Skin epidermis (tissue), 12 donors: ENCODE results near the gene NPR2.

Experiments
- H3K27ac ChIP-seq, 21 experiments: fragments of 200-600 bp; sonication (generic) in 11 of 21; one replicate each; pipeline ENCODE4 v1.5.0; 2020; ENCODE audit warnings: mild to moderate bottlenecking in 3 of 21, inconsistent platforms in 2 of 21, moderate library complexity in 2 of 21
- H3K4me3 ChIP-seq, 7 experiments: fragments of 200-600 bp; sonication (generic) in 2 of 7; one replicate each; pipeline ENCODE4 v1.5.0; 2020; ENCODE audit warnings: inconsistent platforms in 2 of 7, mild to moderate bottlenecking in 2 of 7, moderate library complexity in 1 of 7

The NPR2 gene

GRCh38 chr9:35845824-35846771 is 54.7 kb downstream of the NPR2 start:
- no peak overlapping the region for H3K4me3 ChIP-seq
- peak overlapping the region in 11 of 21 experiments; percentile 17 to 71 (median 43) for H3K27ac ChIP-seq

DNA sequence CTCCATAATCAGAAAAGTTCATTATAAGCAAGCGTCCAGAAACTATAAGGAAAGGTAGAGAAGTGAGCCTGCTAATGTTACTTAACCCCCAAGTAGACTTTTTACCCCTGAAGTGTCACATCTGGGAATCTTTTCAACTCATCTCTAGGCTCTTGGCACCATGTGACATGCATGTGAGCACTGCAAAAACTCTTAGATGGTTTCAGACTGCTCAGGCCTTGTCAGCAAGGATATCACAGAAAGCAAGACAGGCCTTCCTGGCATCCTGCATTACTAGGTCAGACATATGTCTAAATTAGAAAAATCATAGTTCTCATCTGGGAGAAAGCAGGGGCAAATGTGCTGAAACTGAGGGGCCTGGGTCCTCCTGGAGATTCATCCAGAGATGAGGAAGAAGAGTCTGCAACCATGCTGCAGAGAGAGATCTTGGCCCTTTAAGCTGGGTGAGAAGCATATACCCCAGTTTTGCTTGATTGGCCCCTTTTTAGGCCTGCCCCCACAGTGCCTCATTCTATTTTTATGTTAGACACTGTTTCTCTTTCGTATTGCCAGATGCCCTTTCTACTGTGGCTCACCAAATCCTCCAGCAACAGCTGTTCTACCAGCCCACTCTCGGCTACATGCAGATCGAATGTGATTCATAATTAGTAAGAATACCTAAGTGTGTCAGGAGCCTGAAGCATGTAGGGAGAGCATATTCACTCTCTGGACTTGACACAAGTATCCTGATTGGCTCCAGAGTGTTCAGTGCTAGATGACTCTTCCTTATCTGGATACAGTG is 56.6 kb downstream of the NPR2 start:
- Histone ChIP-seq H3K27ac (peak overlapping the region in 7 of 21 experiments; percentile 16 to 67 (median 37)), H3K4me3 (no peak overlapping the region)

- no peak overlapping the region for H3K4me3 ChIP-seq
- H3K27ac ChIP-seq: no peak overlapping the region
These were observed 61.0 kb downstream of the NPR2 start for GRCh38 chr9:35852267-35852815.

GRCh38 chr9:35852876-35853865 is 61.8 kb downstream of the NPR2 start:
- no peak overlapping the region for H3K27ac ChIP-seq
- H3K4me3 ChIP-seq: no peak overlapping the region

DNA sequence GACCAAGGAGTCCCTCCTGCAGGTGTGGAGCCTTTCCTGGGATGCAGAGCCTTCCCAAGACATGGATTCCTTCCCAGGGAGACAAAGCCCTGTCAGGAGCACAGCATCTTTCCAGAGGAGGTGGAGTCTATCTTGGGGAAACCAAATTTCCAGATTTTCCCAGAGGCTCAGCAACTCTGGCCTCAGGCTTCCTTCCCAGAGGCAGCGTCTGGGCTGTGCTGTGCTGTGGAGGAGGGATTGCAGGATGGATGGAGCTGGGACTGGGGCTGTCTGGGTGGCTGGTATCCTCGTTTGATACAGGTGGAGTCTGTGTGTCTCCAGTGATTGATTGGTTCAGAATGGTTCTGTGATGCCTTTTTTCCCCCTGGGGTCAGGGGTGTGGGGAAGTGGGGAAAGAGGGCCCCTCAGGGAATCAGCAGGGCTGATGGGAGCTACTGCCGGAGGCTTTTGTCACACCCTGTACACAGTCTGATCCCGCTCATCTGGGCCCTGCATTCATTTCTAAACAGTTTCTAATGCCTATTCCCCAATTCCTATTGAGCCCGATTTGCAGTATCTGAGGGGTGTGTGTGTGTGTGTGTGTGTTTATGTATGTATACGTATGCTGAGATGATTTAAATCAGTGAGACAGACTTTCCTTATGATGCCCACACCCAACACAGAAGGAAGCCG is 62.8 kb downstream of the NPR2 start:
- no peak overlapping the region for H3K27ac ChIP-seq
- no peak overlapping the region for H3K4me3 ChIP-seq

GRCh38 chr9:35856206-35856605 is 64.8 kb downstream of the NPR2 start:
- Histone ChIP-seq H3K27ac (no peak overlapping the region), H3K4me3 (no peak overlapping the region)

GRCh38 chr9:35856882-35857281 is 65.5 kb downstream of the NPR2 start:
- Histone ChIP-seq H3K27ac (no peak overlapping the region), H3K4me3 (no peak overlapping the region)

GRCh38 chr9:35858458-35858857 is 67.1 kb downstream of the NPR2 start:
- no peak overlapping the region for H3K27ac ChIP-seq

More at GRCh38 chr9:35858458-35858857, 67.1 kb downstream of the NPR2 start:
- no peak overlapping the region for H3K4me3 ChIP-seq
